ENCODE measurements around the gene SLC17A9.

Gene SLC17A9

DNA sequence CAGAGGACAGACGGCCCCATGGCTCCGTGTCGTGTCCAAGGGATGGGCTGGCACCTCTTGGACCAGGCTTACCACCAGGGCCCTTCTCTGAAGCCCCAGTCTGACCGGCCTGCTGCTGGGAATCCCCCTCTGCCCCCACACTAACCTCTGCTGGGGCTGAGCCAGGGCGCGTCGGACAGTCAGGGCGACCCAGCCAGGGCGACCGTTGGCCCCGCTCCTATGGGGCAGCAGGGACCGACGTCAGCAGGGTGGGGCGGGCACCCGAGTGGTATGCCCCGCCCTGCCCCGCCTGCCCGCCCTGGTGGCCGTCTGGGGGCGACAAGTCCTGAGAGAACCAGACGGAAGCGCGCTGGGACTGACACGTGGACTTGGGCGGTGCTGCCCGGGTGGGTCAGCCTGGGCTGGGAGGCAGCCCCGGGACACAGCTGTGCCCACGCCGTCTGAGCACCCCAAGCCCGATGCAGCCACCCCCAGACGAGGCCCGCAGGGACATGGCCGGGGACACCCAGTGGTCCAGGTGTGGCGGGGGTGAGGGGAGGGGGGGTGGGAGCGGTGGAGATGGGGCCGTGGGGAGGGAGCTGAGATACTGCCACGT is at the start of gene SLC17A9:
Gene SLC17A9, plus strand, starts transcription at position 337 of the 595 bp plus-strand sequence. Its CDS starts 122 bp downstream, at position 459.
- no peak for DNase-seq

DNA sequence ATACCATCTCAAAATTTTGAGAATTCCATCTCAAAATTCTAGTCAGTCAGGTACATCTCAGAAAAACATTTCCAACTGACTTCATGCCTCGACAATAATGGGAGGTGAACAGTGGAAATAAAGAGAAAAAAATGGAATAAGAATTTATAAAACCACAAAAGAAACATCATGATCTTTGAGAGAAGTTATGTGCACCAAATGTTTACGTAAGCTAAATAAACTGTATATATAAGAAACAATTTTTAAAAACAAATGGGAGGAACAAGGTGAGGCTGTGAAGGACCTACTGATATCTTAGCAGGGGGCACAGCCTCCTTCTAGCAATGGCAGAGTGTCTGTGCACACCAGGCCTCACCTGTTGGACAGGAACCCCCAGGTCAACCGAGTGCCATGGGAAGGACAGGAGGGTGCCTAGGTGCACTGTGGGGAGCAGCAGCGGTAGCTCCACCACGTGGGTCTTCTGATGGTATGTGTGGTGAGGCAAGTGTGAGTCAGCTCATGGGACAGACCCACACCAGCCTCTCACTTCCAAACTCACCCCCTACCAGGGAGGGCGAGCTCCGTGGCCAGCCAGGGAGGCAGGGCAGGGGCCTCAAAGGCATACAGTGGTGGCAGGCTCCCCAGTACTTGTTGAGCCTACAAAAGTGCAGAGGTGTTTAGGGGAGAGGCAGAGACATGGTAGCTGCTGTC is 49.4 kb upstream of the SLC17A9 start:
- DNase-seq: no peak

DNA sequence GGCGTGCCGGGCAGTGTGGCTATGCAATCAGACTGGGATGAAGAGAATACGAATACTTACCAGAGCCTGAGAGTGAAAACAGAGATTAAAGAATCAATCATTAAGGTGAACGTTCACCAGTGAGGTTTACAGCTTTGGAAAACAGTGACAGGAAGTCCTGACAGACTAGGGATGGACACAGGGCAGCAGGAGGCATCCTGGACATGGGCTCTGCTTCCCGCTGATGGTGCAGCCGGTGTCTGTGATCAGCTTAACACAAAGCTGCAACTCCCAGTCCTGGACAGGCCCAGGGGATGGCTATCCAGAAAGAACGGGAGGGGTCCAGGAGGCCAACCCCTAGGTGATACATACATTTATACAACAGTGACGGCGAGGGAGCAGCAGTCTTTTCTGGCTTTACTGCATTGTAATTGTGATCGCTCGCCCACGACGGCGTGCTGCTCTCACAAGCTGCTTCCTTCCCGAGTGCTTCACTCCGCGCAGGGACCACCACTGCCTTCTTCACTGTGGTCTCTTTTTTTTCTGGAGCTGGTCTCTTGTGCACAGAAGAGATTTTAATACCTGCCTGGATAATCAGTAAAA is 46.9 kb upstream of the SLC17A9 start:
- no peak for DNase-seq

GRCh38 chr20:62906209-62906608 is 46.3 kb upstream of the SLC17A9 start:
- no peak for DNase-seq

DNA sequence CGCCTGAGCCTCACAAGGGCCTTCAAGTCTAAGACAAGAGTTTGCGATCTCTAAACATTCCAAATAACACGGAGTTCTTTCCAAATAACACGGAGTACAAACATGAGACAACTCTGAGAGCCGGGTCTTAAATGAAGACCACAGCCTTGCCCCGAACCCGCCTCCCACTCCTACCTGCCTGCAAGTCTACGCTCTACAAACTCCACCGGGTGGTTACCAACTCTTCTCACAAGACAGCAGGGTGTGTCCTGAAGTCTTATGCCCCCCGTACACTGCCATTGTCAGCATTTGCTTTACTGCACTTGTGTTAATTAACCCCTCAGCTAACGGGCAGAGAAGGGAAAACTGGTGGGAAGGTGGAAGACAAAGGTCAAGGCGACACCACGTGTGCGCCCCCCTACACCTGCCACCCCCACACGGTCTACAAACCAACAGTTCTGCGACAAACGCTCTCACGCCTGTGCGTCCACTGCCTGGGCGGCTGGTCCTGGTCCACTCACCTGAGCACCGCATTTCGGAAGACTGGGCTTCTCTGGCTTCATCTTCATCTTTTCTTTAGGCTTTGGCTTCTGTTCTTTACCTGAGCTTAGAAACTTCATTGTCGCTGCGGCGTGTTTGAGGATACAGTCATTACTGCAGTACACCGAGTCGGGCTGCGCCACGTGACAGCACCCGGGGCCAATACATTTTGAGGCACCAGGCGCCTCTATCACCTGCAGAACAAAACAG is 45.7 kb upstream of the SLC17A9 start:
- DNase-seq: no peak

DNA sequence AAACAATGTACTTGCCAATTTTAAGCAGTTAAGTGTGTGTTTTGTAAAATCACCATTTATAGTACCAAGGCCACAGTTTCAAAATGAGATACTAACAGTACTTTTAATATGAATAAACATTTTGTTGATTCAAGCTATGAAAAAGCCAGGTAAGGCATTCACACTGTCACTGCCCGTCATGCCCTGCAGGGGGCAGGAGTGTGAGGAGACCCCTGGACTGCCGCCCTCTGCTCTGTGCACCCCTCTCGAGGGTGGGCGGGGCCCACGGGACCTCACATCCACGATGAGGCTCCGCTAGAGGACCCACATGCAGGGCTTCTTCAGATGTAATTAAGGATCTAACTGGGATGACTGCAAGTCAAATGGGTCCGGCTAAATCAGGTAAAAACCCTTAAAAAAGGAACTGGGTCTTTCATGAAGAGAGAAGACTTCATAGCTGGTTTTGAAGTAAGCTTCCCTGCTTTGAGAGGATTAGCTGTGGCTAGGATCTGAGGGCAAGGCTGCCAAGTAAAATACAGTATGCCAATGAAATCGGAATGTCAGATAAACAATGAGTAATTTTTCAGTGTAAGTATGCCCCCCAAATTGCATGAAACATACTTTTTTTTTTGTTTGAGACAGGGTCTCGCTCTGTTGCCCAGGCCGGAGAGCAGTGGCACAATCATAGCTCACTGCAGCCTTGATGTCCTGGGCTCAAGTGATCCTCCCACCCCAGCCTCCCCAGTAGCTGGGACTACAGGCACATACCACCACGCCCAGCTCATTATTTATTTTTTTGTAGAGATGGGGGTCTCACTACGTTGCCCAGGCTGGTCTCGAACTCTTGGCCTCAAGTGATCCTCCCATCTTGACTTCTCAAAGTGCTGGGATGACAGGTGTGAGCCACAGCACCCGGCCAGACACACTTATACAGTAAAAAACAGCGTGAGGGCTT is 44.9 kb upstream of the SLC17A9 start:
- DNase-seq: no peak

DNA sequence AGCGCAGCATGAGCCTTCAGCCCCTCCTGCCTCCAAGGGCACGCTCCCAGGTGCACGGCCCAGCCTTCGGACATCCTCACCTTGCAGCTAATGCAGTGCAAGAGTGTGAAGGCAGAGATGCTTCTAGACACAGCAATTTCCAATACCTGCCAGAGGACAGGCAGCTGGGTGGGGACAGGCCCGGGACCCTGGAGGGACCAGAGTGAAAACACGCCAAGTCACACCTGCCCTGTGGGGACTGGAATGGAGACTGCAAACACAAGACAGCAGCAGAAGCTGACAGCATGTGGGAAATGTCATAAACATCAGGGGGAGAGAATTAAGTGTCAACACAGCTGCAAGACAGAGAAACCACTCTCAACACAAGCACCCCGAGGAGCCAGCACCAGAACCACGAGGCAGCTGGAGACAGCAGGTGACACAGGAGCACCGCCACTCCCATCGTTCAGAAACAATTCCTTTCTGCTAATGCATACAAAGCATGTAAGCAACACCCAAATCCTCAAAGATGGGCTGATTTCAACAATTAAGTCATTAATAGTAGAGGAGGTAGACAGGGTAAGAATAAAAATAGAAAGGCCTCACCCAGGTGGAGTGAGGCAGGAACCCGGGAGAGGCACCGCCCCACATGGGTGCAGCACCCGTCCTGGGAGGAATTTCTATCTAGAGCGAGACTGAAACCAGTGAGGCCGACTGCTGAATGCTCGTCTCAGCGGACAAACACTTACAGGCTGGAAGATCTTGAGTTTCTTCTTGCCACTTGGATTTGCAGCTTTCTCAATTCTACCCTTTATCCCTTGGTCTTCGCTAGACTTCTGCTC is 43.3 kb upstream of the SLC17A9 start:
- DNase-seq: no peak

GRCh38 chr20:62910217-62910766 is 42.2 kb upstream of the SLC17A9 start:
- DNase-seq: no peak

GRCh38 chr20:62910777-62911497 is 41.6 kb upstream of the SLC17A9 start:
- DNase-seq: no peak

DNA sequence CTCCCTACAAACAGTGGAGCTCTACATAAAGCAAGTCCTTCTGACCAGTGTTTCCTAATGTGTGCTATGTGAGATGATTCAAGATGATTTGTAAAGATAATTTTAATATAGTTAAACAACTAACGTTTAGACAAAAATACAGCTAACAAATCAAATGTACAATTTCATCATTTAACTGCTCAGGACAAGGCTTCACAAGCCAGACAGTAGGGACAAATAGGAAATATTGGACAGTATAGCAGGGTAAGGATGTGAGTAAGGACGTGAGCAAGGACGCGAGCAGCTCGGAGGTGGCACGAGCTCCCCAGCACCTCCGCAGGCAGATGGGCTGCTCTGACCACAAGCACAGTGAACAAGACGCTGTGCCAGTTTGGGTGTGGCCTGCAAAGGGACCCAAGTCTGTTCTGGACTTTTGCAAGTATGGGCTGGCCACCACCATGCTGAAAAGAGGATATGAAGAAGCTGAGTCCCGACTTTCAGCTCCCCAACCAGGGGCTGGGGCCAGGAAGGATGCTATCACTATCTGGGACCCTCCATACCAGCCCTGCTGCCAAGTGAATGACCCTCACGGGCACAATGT is 40.7 kb upstream of the SLC17A9 start:
- no peak for DNase-seq

- no peak for DNase-seq
Observed at GRCh38 chr20:62913043-62913630, 39.4 kb upstream of the SLC17A9 start.

GRCh38 chr20:62914436-62914835 is 38.1 kb upstream of the SLC17A9 start:
- DNase-seq: no peak

- DNase-seq: no peak
Observed at GRCh38 chr20:62914970-62915457, 37.5 kb upstream of the SLC17A9 start.

- DNase-seq: no peak
Observed at GRCh38 chr20:62916703-62917476, 35.6 kb upstream of the SLC17A9 start.

DNA sequence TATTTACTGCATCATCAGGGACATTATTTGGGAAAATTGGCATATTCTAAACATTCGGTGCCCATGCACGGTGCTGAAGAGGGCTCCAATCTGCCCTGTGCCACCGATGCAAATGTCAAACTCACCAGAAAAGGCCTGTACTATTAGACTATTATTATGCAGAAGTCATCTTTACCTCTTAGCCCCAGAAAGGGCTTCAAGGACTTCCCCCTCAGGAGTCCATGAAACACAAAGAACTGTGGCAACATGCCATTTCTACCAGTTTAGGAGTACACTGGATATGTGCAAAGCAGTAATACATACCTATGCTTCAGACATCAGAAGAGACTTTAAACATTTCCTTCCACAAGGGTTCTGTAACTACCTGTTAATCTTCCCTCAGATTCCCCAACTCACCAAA is 34.8 kb upstream of the SLC17A9 start:
- no peak for DNase-seq

- DNase-seq: no peak
Observed at GRCh38 chr20:62918147-62918546, 34.4 kb upstream of the SLC17A9 start.

DNA sequence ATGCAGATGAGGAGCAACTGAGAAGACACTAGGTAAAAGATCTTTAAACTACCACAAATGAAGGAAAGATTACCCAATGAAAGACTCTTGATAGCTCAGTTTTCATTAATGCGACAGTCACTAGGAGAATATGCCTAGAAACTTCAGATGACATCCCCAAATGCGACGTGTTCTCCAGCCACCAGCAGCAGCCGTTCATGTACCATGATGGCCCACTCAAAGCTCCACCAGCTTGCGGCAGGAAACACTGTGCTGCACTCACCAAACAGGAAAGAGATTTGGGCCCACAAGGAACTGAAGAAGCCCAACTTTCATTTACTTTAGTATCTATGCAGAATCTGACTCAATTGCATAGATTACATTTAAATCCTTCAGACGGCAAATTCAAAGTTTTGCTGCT is 33.7 kb upstream of the SLC17A9 start:
- no peak for DNase-seq

DNA sequence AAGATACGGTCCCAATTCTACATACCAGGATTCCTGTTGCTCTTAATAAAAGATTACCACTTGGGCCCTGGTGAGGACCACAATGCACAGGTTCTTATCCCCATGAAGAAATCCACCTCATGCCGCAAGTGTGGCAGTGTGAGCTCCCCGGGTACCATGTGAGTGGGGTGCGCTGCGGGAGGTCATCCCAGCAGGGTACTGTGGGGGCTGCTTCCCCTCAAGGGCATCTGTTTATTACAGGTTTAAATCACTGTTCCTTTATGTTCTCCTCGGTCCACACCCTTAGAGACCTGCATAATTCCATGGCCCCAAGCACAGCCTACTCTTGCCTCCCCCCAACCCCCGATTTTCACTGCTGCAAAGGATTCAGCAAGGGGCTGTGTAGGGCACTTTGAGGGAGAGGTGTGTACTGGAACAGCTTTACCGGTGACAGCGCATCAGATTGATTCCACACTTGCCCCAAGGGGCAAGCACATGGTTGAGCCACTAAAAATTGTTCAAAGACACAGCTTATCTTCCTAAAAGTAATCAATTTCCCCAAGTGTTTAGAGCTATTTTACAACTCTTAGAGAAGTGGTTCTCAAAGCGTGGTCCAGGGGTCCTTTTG is 32.4 kb upstream of the SLC17A9 start:
- DNase-seq: no peak

All from T1000 (cell line).